ENCODE results near the gene ACER1. TPM values are rescaled to one million over a fixed set of nuclear protein-coding genes. Genes with fewer than 3 reads are reported as not detected.

ACER1 gene
- polyA plus RNA-seq, 1 of the 3 experiments (the other 2 are of a cell fraction), result not detected

DNA sequence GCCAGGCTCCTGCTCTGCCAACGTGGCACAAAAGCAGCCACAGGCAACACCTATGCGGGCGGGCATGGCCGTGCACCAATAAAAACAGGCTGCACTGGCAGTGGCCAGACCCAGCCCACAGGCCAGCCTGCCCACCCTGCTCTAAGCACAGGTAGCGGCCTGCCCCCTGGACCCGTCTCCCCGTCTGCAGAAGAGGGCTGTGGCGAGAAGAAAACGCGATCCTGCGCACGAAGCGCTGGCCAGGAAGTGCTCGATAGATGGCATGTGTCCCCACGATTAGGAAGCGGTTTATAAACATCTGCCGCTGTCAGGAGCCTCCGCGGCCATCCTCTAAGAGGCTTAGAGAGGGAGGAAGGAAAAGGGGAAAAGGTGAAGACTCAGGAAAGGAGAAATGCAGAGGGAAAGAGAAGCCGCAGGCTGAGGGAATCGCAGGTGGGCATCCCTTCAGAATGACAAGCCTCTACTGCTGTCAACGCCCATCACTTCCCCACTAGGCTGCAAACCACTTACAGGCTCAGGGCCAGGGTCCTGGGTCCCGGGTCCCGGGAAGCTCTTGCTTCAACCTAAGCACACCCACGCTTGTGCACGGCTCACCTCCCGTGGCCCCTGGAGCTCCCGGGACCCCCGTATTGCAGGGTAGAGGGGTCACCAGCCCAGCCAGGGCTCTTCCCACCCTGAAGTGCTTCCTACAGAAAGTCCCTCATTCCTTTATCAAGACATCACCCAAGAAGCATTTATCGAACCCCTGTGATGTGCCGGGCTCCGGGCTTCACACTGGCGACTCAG, 64.1 kb downstream of the ACER1 start (continued):
- TF ChIP-seq REST (IDR thresholded peaks at IDR 0.05; ENCODE audit: low read depth, low read length), result no peak
- TF ChIP-seq RCOR1 (IDR thresholded peaks at IDR 0.05; ENCODE audit: low read length), result no peak
- TF ChIP-seq NFIC (IDR thresholded peaks at IDR 0.05; ENCODE audit: borderline replicate concordance), result no peak
- TF ChIP-seq EZH2phosphoT487 (IDR thresholded peaks at IDR 0.05; ENCODE audit: borderline replicate concordance, low read depth), result no peak
- no peak for TF ChIP-seq FOSL2 (IDR thresholded peaks at IDR 0.05; ENCODE audit: borderline replicate concordance, low read depth)
- TF ChIP-seq, protein P1, sequence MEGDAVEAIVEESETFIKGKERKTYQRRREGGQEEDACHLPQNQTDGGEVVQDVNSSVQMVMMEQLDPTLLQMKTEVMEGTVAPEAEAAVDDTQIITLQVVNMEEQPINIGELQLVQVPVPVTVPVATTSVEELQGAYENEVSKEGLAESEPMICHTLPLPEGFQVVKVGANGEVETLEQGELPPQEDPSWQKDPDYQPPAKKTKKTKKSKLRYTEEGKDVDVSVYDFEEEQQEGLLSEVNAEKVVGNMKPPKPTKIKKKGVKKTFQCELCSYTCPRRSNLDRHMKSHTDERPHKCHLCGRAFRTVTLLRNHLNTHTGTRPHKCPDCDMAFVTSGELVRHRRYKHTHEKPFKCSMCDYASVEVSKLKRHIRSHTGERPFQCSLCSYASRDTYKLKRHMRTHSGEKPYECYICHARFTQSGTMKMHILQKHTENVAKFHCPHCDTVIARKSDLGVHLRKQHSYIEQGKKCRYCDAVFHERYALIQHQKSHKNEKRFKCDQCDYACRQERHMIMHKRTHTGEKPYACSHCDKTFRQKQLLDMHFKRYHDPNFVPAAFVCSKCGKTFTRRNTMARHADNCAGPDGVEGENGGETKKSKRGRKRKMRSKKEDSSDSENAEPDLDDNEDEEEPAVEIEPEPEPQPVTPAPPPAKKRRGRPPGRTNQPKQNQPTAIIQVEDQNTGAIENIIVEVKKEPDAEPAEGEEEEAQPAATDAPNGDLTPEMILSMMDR (IDR thresholded peaks at IDR 0.05), result no peak
- no peak for TF ChIP-seq YY1 (IDR thresholded peaks at IDR 0.05; ENCODE audit: low read depth)
- TF ChIP-seq, protein P2, sequence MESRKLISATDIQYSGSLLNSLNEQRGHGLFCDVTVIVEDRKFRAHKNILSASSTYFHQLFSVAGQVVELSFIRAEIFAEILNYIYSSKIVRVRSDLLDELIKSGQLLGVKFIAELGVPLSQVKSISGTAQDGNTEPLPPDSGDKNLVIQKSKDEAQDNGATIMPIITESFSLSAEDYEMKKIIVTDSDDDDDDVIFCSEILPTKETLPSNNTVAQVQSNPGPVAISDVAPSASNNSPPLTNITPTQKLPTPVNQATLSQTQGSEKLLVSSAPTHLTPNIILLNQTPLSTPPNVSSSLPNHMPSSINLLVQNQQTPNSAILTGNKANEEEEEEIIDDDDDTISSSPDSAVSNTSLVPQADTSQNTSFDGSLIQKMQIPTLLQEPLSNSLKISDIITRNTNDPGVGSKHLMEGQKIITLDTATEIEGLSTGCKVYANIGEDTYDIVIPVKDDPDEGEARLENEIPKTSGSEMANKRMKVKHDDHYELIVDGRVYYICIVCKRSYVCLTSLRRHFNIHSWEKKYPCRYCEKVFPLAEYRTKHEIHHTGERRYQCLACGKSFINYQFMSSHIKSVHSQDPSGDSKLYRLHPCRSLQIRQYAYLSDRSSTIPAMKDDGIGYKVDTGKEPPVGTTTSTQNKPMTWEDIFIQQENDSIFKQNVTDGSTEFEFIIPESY (IDR thresholded peaks at IDR 0.05; ENCODE audit: borderline replicate concordance, low read depth), result no peak
- TF ChIP-seq ELF1 (IDR thresholded peaks at IDR 0.05), result no peak

GRCh38 chr19:6268382-6268771, 65.0 kb downstream of the ACER1 start:
- WGBS (ENCODE audit: low lambda C conversion rate), result 97% methylated on average over 4 of the region's 4 CpGs
- Histone ChIP-seq H3K4me1 (ENCODE audit: control insufficient read depth in 1 of 2, insufficient read depth in 2 of 2, low read depth in 1 of 2, low read length in 1 of 2) (peaks cover 28 to 43% of the 10 kb centered on the region in 2 experiments), H3K27ac (ENCODE audit: low read depth in 2 of 2, low read length in 1 of 2) (no peak overlapping the region)

More at GRCh38 chr19:6268382-6268771, 65.0 kb downstream of the ACER1 start:
- H4K20me1 ChIP-seq (ENCODE audit: insufficient read depth), result peaks cover 38% of the 10 kb centered on the region
- H3K4me2 ChIP-seq, result no peak overlapping the region
- no peaks in the 10 kb centered on the region for H3K9me2 ChIP-seq
- no peak for DNase-seq
- no peak overlapping the region for H3K4me3 ChIP-seq (ENCODE audit: low read depth in 2 of 2, low read length in 1 of 2)
- ChIA-PET CTCF (interaction anchor here (0.8 to 2.6 kb wide), 3 partner anchors 9 to 50 kb away, joined by 3 to 13 read pairs (median 5); no protein-coding TSS in a partner anchor), POLR2A (no interaction called here)
- H3K36me3 ChIP-seq (replicated peaks in 1 of 2; ENCODE audit: control insufficient read depth in 1 of 2, insufficient read depth in 2 of 2, low read length in 1 of 2), result peaks cover 10 to 23% of the 10 kb centered on the region in 2 experiments
- TF ChIP-seq FOXM1 (IDR thresholded peaks at IDR 0.05; ENCODE audit: low read depth) (no peak), RCOR1 (IDR thresholded peaks at IDR 0.05; ENCODE audit: low read length) (no peak), TEAD4 (IDR thresholded peaks at IDR 0.05; ENCODE audit: borderline replicate concordance, insufficient read depth) (no peak), MXI1 (IDR thresholded peaks at IDR 0.05; ENCODE audit: low read depth, low read length) (no peak), MEF2A (IDR thresholded peaks at IDR 0.05; ENCODE audit: borderline replicate concordance, low read depth) (no peak), RXRA (IDR thresholded peaks at IDR 0.05; ENCODE audit: borderline replicate concordance, low read depth) (no peak), NFIC (IDR thresholded peaks at IDR 0.05; ENCODE audit: borderline replicate concordance) (no peak), JUND (IDR thresholded peaks at IDR 0.05) (no peak)
- TF ChIP-seq, protein P3, sequence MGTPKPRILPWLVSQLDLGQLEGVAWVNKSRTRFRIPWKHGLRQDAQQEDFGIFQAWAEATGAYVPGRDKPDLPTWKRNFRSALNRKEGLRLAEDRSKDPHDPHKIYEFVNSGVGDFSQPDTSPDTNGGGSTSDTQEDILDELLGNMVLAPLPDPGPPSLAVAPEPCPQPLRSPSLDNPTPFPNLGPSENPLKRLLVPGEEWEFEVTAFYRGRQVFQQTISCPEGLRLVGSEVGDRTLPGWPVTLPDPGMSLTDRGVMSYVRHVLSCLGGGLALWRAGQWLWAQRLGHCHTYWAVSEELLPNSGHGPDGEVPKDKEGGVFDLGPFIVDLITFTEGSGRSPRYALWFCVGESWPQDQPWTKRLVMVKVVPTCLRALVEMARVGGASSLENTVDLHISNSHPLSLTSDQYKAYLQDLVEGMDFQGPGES (IDR thresholded peaks at IDR 0.05; ENCODE audit: low read depth, low read length), result no peak
- H3K9ac ChIP-seq, result no peak overlapping the region
- H3K79me2 ChIP-seq (ENCODE audit: insufficient read depth), result peaks cover 91% of the 10 kb centered on the region
- H3K27me3 ChIP-seq (ENCODE audit: insufficient read depth), result no peaks in the 10 kb centered on the region
- no peaks in the 10 kb centered on the region for H3F3A ChIP-seq (replicated peaks; ENCODE audit: insufficient read depth)
- no peak overlapping the region for H2AFZ ChIP-seq (ENCODE audit: low read depth)
- H3K9me3 ChIP-seq, result no peaks in the 10 kb centered on the region

Measured in SK-N-SH (cell line).